ENCODE results near the gene GRID1. TPM values are rescaled to one million over a fixed set of nuclear protein-coding genes. Genes with fewer than 3 reads are reported as not detected.

The GRID1 gene
- total RNA-seq, 4 donors from 2014 or later: 17.2 to 28.1 (median 23.6) TPM

DNA sequence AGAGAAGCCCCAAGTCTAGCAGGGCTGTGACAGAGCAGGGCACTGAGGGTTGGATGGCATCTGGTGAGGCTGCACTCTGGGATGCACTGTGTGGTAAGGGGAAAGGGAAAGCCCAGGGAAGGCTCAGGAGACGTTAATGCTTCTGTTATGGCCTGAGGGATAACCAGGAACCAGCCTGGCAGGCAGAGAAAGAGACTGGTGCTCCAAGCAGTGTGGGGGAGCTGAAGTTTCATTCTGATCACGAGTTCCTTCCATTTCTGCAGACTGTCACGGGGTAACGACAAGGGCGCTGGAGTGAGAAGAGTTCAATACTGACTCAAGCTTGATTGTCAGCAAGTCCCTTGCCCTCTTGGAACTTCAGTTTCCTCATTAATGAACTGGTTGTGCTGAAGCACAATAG, 730.9 kb downstream of the GRID1 start:
- no peaks in the 10 kb centered on the region for H3K4me1 ChIP-seq
- no peak overlapping the region for H3K4me3 ChIP-seq (replicated peaks in 1 of 3)
- no peaks in the 10 kb centered on the region for H3K27me3 ChIP-seq
- no peak for DNase-seq
- no peaks in the 10 kb centered on the region for H3K36me3 ChIP-seq
- intact Hi-C loops (cut with DNase I): no loop called here
- no peaks in the 10 kb centered on the region for H3K9me3 ChIP-seq
- no peak overlapping the region for H3K27ac ChIP-seq
- TF ChIP-seq CTCF (IDR thresholded peaks at IDR 0.05) (no peak), POLR2A (IDR thresholded peaks at IDR 0.05) (no peak)
- WGBS, 2 donors: 95% methylated on average over 5 of the region's 5 CpGs

GRCh38 chr10:85624511-85624910, 742.1 kb downstream of the GRID1 start:
- intact Hi-C loops (cut with DNase I): no loop called here
- Histone ChIP-seq H3K36me3 (no peaks in the 10 kb centered on the region), H3K27ac (no peak overlapping the region), H3K4me1 (no peaks in the 10 kb centered on the region), H3K27me3 (no peaks in the 10 kb centered on the region), H3K9me3 (no peaks in the 10 kb centered on the region), H3K4me3 (replicated peaks in 1 of 3) (no peak overlapping the region)
- DNase-seq: no peak
- TF ChIP-seq POLR2A (IDR thresholded peaks at IDR 0.05) (no peak), CTCF (IDR thresholded peaks at IDR 0.05) (no peak)
- WGBS, 2 donors: 89 to 94% methylated on average over 7 of the region's 7 CpGs

GRCh38 chr10:85623758-85624157, 742.8 kb downstream of the GRID1 start:
- no peaks in the 10 kb centered on the region for H3K4me1 ChIP-seq
- H3K9me3 ChIP-seq: no peaks in the 10 kb centered on the region
- TF ChIP-seq POLR2A (IDR thresholded peaks at IDR 0.05) (no peak), CTCF (IDR thresholded peaks at IDR 0.05) (no peak)
- H3K27ac ChIP-seq: no peak overlapping the region
- no peaks in the 10 kb centered on the region for H3K36me3 ChIP-seq
- no peaks in the 10 kb centered on the region for H3K27me3 ChIP-seq
- intact Hi-C loops (cut with DNase I): no loop called here
- no peak for DNase-seq
- H3K4me3 ChIP-seq (replicated peaks in 1 of 3): no peak overlapping the region

GRCh38 chr10:85623342-85623741, 743.3 kb downstream of the GRID1 start:
- H3K27ac ChIP-seq: no peak overlapping the region
- no peaks in the 10 kb centered on the region for H3K27me3 ChIP-seq
- H3K9me3 ChIP-seq: no peaks in the 10 kb centered on the region
- no peaks in the 10 kb centered on the region for H3K36me3 ChIP-seq
- intact Hi-C loops (cut with DNase I): no loop called here
- DNase-seq: no peak
- no peak overlapping the region for H3K4me3 ChIP-seq (replicated peaks in 1 of 3)
- 60 to 89% methylated on average over 2 of the region's 2 CpGs for WGBS, 2 donors
- H3K4me1 ChIP-seq: no peaks in the 10 kb centered on the region
- no peak for TF ChIP-seq CTCF (IDR thresholded peaks at IDR 0.05)
- TF ChIP-seq POLR2A (IDR thresholded peaks at IDR 0.05): no peak

DNA sequence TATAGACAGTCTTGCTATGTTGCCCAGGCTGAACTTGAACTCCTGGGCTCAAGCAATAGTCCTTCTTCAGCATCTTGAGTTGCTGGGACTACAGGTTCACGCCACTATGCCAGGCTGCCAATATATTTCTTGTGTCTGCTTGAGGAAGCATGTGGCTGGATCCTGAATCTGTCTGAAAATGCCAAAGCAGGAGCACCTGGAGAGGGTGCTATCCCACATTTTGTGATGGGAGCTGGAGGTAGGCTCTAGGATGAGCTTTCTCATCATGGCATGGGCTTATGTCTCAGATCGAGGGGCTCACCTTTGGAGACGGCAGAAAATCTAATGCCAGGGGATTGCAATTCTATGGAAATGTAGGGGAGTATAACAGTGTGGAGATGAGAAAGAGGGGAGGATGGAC, 744.2 kb downstream of the GRID1 start:
- intact Hi-C loops (cut with DNase I): no loop called here
- Histone ChIP-seq H3K27me3 (no peaks in the 10 kb centered on the region), H3K4me3 (replicated peaks in 1 of 3) (no peak overlapping the region), H3K9me3 (no peaks in the 10 kb centered on the region), H3K36me3 (no peaks in the 10 kb centered on the region), H3K4me1 (no peaks in the 10 kb centered on the region), H3K27ac (no peak overlapping the region)
- WGBS, 2 donors: 98 to 100% methylated on average over 3 of the region's 3 CpGs
- no peak for DNase-seq
- TF ChIP-seq POLR2A (IDR thresholded peaks at IDR 0.05) (no peak), CTCF (IDR thresholded peaks at IDR 0.05) (no peak)

Measured in thyroid gland (tissue), 4 donors.